Thyroid gland (tissue), 4 donors: ENCODE results near the gene NLRC5.

Experiments used
- POLR2A ChIP-seq, 2 donors: fragments of 450-650 bp; IDR thresholded peaks; one replicate each; pipeline ENCODE4 v1.6.1; 2017; ENCODE audit warnings: antibody characterized with exemption in 2 of 2, mild to moderate bottlenecking in 2 of 2, moderate library complexity in 1 of 2
- TF ChIP-seq, protein P1 (sequence below), 6 experiments: fragments of 200-600 bp in 3 of 6; fragments of 450-650 bp in 3 of 6; sonication (generic) in 3 of 6; IDR thresholded peaks; one replicate each; pipeline ENCODE4 v1.5.1; 2016 to 2019; ENCODE audit warnings: antibody characterized with exemption in 6 of 6, mild to moderate bottlenecking in 2 of 6, inconsistent platforms in 1 of 6, moderate library complexity in 1 of 6

DNA sequence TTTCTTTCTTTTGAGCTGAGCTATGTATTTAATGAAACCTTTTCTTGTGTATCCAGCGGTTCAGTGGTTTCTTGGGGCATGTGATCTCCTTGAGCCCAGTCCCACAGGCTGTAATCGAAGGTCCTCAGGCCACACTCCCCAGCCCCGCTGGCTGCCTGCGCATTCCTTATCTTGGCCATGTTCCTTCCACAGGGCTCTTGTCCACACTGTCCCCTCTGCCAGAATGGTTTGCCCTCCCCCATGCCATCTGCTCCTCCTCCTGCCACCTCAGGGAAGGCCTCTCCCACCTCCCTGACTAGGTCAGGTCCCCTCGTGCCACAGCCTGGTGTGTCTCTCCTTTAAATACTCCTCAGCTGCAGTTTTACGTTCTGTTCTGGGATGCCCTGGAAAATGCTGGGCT, 12.1 kb upstream of the NLRC5 start:
- TF ChIP-seq, protein P1, sequence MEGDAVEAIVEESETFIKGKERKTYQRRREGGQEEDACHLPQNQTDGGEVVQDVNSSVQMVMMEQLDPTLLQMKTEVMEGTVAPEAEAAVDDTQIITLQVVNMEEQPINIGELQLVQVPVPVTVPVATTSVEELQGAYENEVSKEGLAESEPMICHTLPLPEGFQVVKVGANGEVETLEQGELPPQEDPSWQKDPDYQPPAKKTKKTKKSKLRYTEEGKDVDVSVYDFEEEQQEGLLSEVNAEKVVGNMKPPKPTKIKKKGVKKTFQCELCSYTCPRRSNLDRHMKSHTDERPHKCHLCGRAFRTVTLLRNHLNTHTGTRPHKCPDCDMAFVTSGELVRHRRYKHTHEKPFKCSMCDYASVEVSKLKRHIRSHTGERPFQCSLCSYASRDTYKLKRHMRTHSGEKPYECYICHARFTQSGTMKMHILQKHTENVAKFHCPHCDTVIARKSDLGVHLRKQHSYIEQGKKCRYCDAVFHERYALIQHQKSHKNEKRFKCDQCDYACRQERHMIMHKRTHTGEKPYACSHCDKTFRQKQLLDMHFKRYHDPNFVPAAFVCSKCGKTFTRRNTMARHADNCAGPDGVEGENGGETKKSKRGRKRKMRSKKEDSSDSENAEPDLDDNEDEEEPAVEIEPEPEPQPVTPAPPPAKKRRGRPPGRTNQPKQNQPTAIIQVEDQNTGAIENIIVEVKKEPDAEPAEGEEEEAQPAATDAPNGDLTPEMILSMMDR (IDR thresholded peaks at IDR 0.05) = no peak
- no peak for TF ChIP-seq POLR2A (IDR thresholded peaks at IDR 0.05)
